H9 (cell line): ENCODE data around the gene NPAS3. TPM values are rescaled to one million over a fixed set of nuclear protein-coding genes. Genes with fewer than 3 reads are reported as not detected.

Experiments
- DNase-seq: peaks from one replicate; pipeline ENCODE4 v3.0.0-alpha.2; 2017
- H2AFZ ChIP-seq: one replicate; pipeline ENCODE4 v1.6.1; 2013; ENCODE audit warnings: mild to moderate bottlenecking, low read length, control low read depth, moderate library complexity
- H2AK5ac ChIP-seq: 2 replicates; pipeline ENCODE4 v1.6.1; 2013; ENCODE audit warnings: low read length, control low read depth, mixed read lengths; ENCODE audit not compliant: insufficient read length
- H2BK120ac ChIP-seq: one replicate; pipeline ENCODE4 v1.6.1; 2013; ENCODE audit warnings: low read depth, mild to moderate bottlenecking, low read length, control low read depth, inconsistent platforms; ENCODE audit not compliant: poor library complexity, severe bottlenecking
- H2BK12ac ChIP-seq: 2 replicates; pipeline ENCODE4 v1.6.1; 2013; ENCODE audit warnings: low read length, control low read depth, mixed read lengths, low read depth; ENCODE audit not compliant: insufficient read length
- H2BK15ac ChIP-seq: 2 replicates; pipeline ENCODE4 v1.6.1; 2013; ENCODE audit warnings: low read depth, low read length, control low read depth
- H2BK20ac ChIP-seq: one replicate; pipeline ENCODE4 v1.6.1; 2013; ENCODE audit warnings: low read depth, mild to moderate bottlenecking, low read length, control low read depth, inconsistent platforms; ENCODE audit not compliant: poor library complexity, severe bottlenecking
- H2BK5ac ChIP-seq: 2 replicates; pipeline ENCODE4 v1.6.1; 2013; ENCODE audit warnings: low read length, control low read depth, mixed read lengths; ENCODE audit not compliant: insufficient read length
- H3K14ac ChIP-seq: 2 replicates; pipeline ENCODE4 v1.6.1; 2013; ENCODE audit warnings: low read length, control low read depth; ENCODE audit not compliant: insufficient read depth
- H3K18ac ChIP-seq: 2 replicates; pipeline ENCODE4 v1.6.1; 2013; ENCODE audit warnings: low read depth, mild to moderate bottlenecking, mixed read lengths, low read length, control low read depth; ENCODE audit not compliant: insufficient read length
- H3K23ac ChIP-seq: 2 replicates; pipeline ENCODE4 v1.6.1; 2013; ENCODE audit warnings: low read length, control low read depth, mixed read lengths, low read depth; ENCODE audit not compliant: insufficient read length
- H3K23me2 ChIP-seq: 2 replicates; pipeline ENCODE4 v1.6.1; 2013; ENCODE audit warnings: low read depth, mild to moderate bottlenecking, mixed read lengths, low read length, control low read depth; ENCODE audit not compliant: insufficient read length, poor library complexity, severe bottlenecking
- H3K27ac ChIP-seq: 2 replicates; pipeline ENCODE4 v1.5.1; 2013; ENCODE audit warnings: low read length, control low read depth, mixed read lengths, low read depth; ENCODE audit not compliant: insufficient read length
- H3K27me3 ChIP-seq: 2 replicates; pipeline ENCODE4 v1.6.1; 2013; ENCODE audit warnings: low read length, control low read depth, inconsistent platforms; ENCODE audit not compliant: insufficient read depth
- H3K4ac ChIP-seq: 2 replicates; pipeline ENCODE4 v1.6.1; 2013; ENCODE audit warnings: low read depth, mild to moderate bottlenecking, control low read depth, inconsistent platforms, low read length, moderate library complexity
- H3K4me1 ChIP-seq: 2 replicates; pipeline ENCODE4 v1.6.1; 2013; ENCODE audit warnings: low read length, control low read depth, inconsistent platforms; ENCODE audit not compliant: insufficient read depth
- H3K4me2 ChIP-seq: 2 replicates; pipeline ENCODE4 v1.6.1; 2013; ENCODE audit warnings: low read length, control low read depth, mixed read lengths; ENCODE audit not compliant: insufficient read length, insufficient read depth
- H3K56ac ChIP-seq: 2 replicates; pipeline ENCODE4 v1.6.1; 2013; ENCODE audit warnings: low read depth, mild to moderate bottlenecking, mixed read lengths, low read length, control low read depth; ENCODE audit not compliant: insufficient read length
- H3K79me1 ChIP-seq: 2 replicates; pipeline ENCODE4 v1.6.1; 2013; ENCODE audit warnings: low read depth, mild to moderate bottlenecking, moderate library complexity, low read length, control low read depth, inconsistent platforms; ENCODE audit not compliant: insufficient read depth, poor library complexity, severe bottlenecking
- H3K79me2 ChIP-seq: 2 replicates; pipeline ENCODE4 v1.6.1; 2013; ENCODE audit warnings: low read length, control low read depth, inconsistent platforms; ENCODE audit not compliant: insufficient read depth
- H3K9ac ChIP-seq: 2 replicates; pipeline ENCODE4 v1.6.1; 2013; ENCODE audit warnings: low read length, control low read depth, mixed read lengths; ENCODE audit not compliant: insufficient read length; ENCODE audit errors: extremely low read depth
- H3K9me3 ChIP-seq: one replicate; pipeline ENCODE4 v1.6.1; 2013; ENCODE audit warnings: low read depth, low read length, inconsistent platforms; ENCODE audit not compliant: control insufficient read depth
- H3T11ph ChIP-seq: one replicate; pipeline ENCODE4 v1.6.1; 2013; ENCODE audit warnings: mild to moderate bottlenecking, low read length, control low read depth, inconsistent platforms
- H4K20me1 ChIP-seq: one replicate; pipeline ENCODE4 v1.6.1; 2013; ENCODE audit not compliant: control insufficient read depth, insufficient read length, insufficient read depth
- H4K5ac ChIP-seq: 2 replicates; pipeline ENCODE4 v1.6.1; 2013; ENCODE audit warnings: low read depth, mild to moderate bottlenecking, mixed read lengths, low read length, control low read depth; ENCODE audit not compliant: insufficient read length
- H4K8ac ChIP-seq: replicated peaks from 2 replicates; pipeline ENCODE4 v1.6.1; 2013; ENCODE audit warnings: low read length, control low read depth, mixed read lengths, low read depth; ENCODE audit not compliant: insufficient read length
- H4K91ac ChIP-seq: 2 replicates; pipeline ENCODE4 v1.6.1; 2013; ENCODE audit warnings: low read depth, mild to moderate bottlenecking, moderate library complexity, mixed read lengths, low read length, control low read depth; ENCODE audit not compliant: insufficient read length
- H3K27ac Mint-ChIP-seq, 3 experiments: 2 replicates in 2 of 3; 3 replicates in 1 of 3; pipeline ENCODE4 v1.8.0; 2020 to 2021; ENCODE audit warnings: mixed read lengths in 3 of 3, mild to moderate bottlenecking in 1 of 3, moderate library complexity in 1 of 3
- H3K27me3 Mint-ChIP-seq: 2 replicates; pipeline ENCODE4 v1.8.0; 2021; ENCODE audit warnings: low read depth, mild to moderate bottlenecking, moderate library complexity, mixed read lengths
- H3K36me3 Mint-ChIP-seq, 3 experiments: 2 replicates in 2 of 3; 3 replicates in 1 of 3; pipeline ENCODE4 v1.8.0; 2020 to 2021; ENCODE audit warnings: low read depth in 3 of 3, mixed read lengths in 3 of 3; ENCODE audit not compliant: insufficient read depth in 1 of 3
- H3K4me1 Mint-ChIP-seq, 2 experiments: 2 replicates each; pipeline ENCODE4 v1.8.0; 2020; ENCODE audit warnings: mixed read lengths in 2 of 2
- H3K4me3 Mint-ChIP-seq, 2 experiments: 2 replicates in 1 of 2; 3 replicates in 1 of 2; pipeline ENCODE4 v1.8.0; 2020 to 2021; ENCODE audit warnings: mild to moderate bottlenecking in 2 of 2, mixed read lengths in 2 of 2, moderate library complexity in 1 of 2
- H3K9me3 Mint-ChIP-seq, 2 experiments: 2 replicates in 1 of 2; 3 replicates in 1 of 2; pipeline ENCODE4 v1.8.0; 2020; ENCODE audit warnings: mild to moderate bottlenecking in 2 of 2, mixed read lengths in 2 of 2, moderate library complexity in 1 of 2
- CTCF ChIP-seq: fragments of 200-600 bp; sonication (generic); conservative IDR thresholded peaks from 3 replicates; pipeline ENCODE4 v1.8.0; 2021; ENCODE audit warnings: antibody characterized with exemption, mild to moderate bottlenecking
- WGBS: extraction: QIAGEN DNeasy Blood & Tissue Kit; methylation state at CpG from one replicate; pipeline ENCODE4 v1.1.7; 2013; ENCODE audit warnings: missing lambda C conversion rate, low lambda C conversion rate, mixed read lengths; ENCODE audit not compliant: insufficient read length; ENCODE audit errors: extremely low coverage; 5-methylcytosine and 5-hydroxymethylcytosine counted together
- total RNA-seq: library from RNA; stranded (reverse); gene quantifications from 2 replicates; pipeline ENCODE4 v1.2.1, GENCODE V29; 2021

Gene NPAS3
- total RNA-seq, 1 experiment from 2014 or later: 0.17 TPM

- Histone ChIP-seq H3K23me2 (no peaks in the 10 kb centered on the region), H2BK15ac (no peak overlapping the region), H3K27ac (no peak overlapping the region), H3T11ph (no peak overlapping the region), H3K56ac (no peak overlapping the region), H3K14ac (no peak overlapping the region), H4K91ac (no peak overlapping the region), H3K4me1 (no peaks in the 10 kb centered on the region), H3K79me1 (no peaks in the 10 kb centered on the region), H2AFZ (no peak overlapping the region), H4K20me1 (no peaks in the 10 kb centered on the region), H4K8ac (no peak overlapping the region), H3K18ac (no peak overlapping the region), H2BK120ac (no peak overlapping the region), H3K9me3 (no peaks in the 10 kb centered on the region), H2AK5ac (no peak overlapping the region), H4K5ac (no peak overlapping the region), H3K9ac (no peak overlapping the region), H3K4me2 (no peak overlapping the region), H3K23ac (no peak overlapping the region), H2BK20ac (no peak overlapping the region), H3K27me3 (no peaks in the 10 kb centered on the region), H2BK5ac (no peak overlapping the region), H3K79me2 (no peaks in the 10 kb centered on the region), H2BK12ac (no peak overlapping the region), H3K4ac (no peak overlapping the region)
- TF ChIP-seq CTCF: no peak
- H3K9me3 Mint-ChIP-seq: peaks cover 2 to 7% of the 10 kb centered on the region in 2 experiments; a peak in 4 of 5 replicates
- H3K4me1 Mint-ChIP-seq: no peaks in the 10 kb centered on the region
- peaks cover 0 to 6% (median 0%) of the 10 kb centered on the region in 3 experiments; a peak in 3 of 7 replicates for H3K36me3 Mint-ChIP-seq
- H3K27me3 Mint-ChIP-seq: no peaks in the 10 kb centered on the region
- no peak overlapping the region for H3K27ac Mint-ChIP-seq
- WGBS: no CpG with 5 or more reads among the region's 6 CpGs
- DNase-seq: no peak
- H3K4me3 Mint-ChIP-seq: no peak overlapping the region
Observed at GRCh38 chr14:33745163-33745562, 806.5 kb downstream of the NPAS3 start.
